ENCODE data around the gene SPOCK2.

GRCh38 chr10:72056932-72057751 is 31.2 kb downstream of the SPOCK2 start:
- TF ChIP-seq CTCF (conservative IDR thresholded peaks at IDR 0.05 in 1 of 2, IDR thresholded peaks at IDR 0.05 in 1 of 2; ENCODE audit: low read depth in 1 of 2, low read length in 2 of 2) (no peak), EZH2 (IDR thresholded peaks at IDR 0.05; ENCODE audit: low read length, missing control alignments) (no peak)

All from fibroblast of lung (primary cell).